Activated T-cell treated with anti-CD3 and anti-CD28 coated beads for 24 hours (primary cell): ENCODE data around the gene DNAH10.

Experiments
- DNase-seq: peaks from one replicate; pipeline ENCODE4 v3.0.0-alpha.2; 2020; ENCODE audit warnings: low read depth

DNAH10 gene

DNA sequence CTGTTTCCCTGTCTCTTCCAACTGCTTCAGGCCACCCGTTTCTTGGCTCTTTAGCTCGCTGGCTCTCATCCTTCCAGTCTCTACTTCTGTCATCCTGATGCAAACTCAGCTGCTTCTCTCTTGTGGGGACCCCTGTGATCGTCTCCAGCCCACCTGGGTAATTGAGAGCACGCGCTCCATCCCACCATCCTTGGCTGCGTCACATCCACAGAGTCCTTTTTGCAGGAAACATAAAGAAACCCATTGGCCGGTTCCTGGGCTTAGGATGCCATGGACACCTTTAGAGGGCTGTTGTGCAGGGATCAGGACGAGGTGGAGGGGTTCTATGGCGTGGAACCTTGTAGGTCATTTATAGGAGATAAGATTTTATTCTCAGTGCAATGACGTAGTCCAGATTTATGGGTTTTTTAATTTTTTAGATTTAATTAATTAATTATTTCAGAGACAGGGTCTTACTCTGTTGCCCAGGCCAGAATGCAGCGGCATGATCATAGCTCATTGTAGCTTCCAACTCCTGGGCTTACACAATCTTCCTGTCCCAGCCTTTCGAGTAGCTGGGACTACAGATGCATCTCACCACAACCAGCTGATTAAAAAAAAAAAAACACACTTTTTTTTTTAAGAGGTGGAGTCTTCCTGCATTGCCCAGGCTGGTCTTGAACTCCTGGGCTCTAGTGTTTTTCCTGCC lies 127.9 kb downstream of the DNAH10 start:
- no peak for DNase-seq

DNA sequence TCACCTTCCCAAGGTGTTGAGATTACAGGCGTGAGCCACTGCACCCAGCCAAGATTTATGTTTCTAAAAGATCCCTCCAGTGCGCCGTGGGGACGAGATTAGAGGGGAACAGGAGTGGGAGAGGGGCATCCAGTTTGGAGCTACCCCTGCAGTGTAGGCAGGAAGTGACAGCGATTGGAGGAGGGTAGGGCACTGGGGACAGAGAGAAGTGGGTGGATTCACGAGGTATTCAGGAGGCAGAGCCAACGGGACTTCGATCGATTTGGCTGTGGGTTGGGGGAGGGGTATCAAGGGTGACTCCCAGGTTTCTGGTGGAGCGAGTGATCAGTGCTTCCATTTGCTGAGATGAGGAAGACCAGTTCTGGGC lies 128.4 kb downstream of the DNAH10 start:
- DNase-seq = no peak

DNA sequence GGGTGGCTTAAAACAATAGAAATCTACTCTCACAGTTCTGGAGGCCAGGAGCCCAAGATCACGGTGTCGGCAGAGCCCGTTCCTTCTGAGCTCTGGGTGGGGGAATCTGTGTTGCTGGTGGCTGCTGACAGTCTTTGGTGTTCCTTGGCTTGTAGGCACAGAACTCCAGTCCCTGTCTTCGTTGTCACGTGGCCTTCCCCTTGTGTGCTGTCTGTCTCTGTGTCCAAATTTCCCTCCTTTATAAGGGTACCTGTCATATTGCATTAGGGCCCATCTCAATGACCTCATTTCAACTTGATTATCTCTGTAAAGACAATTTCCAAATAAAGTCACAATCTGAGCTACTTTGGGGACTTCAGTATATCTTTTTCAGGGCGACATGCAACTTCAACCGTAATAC lies 128.9 kb downstream of the DNAH10 start:
- no peak for DNase-seq

DNA sequence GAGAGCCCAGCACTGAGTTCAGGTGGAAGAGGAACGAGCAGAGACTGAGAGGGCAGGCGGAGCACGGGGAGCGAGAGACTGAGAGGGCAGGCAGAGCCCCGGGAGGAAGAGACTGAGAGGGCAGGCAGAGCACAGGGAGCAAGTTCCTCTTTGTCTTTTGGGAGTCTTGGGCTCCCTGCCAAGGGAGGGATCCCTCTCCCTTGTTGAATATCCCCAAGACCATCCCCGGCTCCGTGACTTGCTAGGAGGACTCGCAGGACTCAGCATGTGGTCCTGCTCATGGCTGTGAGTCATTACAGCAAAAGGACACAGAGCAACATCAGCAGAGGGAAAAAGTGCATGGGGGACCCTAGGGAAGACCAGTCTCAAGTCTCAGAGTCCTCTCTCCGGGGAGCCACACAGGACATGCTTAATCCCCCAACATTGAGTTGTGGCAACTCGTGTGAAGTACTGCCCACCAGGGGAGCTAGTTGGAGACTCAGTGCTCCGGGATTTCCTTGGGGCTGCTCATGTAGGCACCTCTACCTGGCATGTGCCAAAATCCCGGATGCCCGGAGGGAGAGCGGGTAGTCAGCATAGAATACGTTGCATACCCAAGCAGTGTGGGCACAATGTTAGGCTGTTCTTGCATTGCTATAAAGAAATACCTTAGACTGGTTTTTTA lies 129.5 kb downstream of the DNAH10 start:
- no peak for DNase-seq

DNA sequence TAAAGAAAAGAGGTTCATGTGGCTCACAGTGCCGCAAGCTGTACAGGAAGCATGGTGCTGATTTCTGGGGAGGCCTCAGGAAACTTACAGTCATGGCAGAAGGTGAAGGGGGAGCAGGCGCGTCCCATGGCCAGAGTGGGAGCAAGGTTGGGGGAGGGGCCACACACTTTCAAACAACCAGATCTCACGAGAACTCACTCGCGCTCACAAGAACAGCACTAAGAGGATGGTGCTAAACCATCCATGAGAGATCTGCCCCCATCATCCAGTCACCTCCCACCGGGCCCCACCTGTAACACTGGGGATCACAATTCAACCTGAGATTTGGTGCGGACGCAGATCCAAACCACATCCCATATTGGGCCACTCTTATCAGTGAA lies 130.1 kb downstream of the DNAH10 start:
- DNase-seq = no peak

DNA sequence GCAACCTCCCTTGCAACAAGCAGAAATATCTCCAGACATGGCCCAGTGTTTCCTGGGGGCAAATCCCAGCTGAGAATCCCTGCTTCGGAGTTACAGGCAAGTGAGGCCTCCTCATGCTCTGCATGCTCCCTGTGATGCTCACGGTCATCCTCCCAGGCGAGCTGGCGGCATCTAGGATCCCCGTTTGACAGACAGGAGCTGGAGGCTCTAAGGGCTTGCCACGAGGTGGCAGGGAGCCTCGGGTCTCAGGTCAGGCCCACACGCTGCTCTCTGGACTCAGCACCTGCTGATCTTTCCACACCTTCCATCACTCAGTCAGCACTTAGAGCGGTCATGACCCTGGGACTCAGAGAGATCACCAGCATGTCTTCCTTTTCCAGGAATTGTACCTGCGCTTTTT lies 130.8 kb downstream of the DNAH10 start:
- DNase-seq = no peak

- no peak for DNase-seq
Observed at GRCh38 chr12:123893276-123893675, 131.2 kb downstream of the DNAH10 start.

GRCh38 chr12:123894823-123895345 lies 132.8 kb downstream of the DNAH10 start:
- DNase-seq = no peak

GRCh38 chr12:123895451-123895850 lies 133.3 kb downstream of the DNAH10 start:
- DNase-seq = no peak

GRCh38 chr12:123896767-123897166 lies 134.7 kb downstream of the DNAH10 start:
- no peak for DNase-seq

GRCh38 chr12:123897221-123897620 lies 135.1 kb downstream of the DNAH10 start:
- no peak for DNase-seq

- no peak for DNase-seq
Observed at GRCh38 chr12:123898673-123899072, 136.6 kb downstream of the DNAH10 start.

DNA sequence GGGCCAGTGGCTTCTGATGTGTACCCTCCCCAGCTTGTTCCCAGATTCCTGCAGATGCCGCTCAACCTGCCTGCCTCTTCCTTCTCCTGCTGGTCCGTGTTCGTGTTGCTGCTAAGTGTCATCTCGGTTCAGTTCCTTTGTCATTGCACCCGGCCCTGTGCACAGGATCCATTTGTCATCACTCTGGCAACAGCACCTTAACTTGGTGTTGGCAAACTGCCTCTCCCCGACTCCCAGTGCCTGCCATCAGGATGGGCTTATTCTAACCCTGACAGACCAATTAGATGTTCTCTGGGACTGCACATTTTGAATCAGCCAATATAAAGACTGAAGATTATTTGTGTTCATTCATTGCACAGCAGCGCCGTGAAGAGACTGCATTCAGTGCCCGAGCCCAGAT lies 137.3 kb downstream of the DNAH10 start:
- DNase-seq = no peak

DNA sequence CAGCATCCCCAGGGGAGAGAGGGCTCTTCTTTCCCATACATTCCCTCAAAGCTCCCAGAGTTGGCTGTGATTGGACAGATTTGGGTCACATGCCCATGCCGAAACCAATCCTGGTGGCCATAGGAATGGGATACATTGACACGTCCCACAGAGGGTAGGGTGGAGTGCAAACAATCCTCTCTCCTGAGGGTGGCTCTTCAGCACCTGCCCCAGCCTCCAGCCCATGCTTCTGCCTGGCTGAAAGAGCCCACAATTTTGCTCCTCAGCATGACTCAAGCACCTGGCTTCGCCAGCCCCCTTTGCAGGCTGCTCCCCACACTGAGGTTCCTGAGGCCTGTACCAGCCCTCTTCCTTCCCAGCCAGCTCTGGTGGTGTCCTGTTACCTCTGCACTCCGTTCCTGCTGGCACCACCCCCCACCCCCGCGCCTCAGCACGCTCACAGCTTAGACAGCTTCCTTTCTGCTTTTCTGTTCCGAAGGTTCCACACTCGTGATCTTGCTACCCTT lies 138.8 kb downstream of the DNAH10 start:
- DNase-seq = no peak

GRCh38 chr12:123902821-123903220 lies 140.7 kb downstream of the DNAH10 start:
- DNase-seq = no peak

DNA sequence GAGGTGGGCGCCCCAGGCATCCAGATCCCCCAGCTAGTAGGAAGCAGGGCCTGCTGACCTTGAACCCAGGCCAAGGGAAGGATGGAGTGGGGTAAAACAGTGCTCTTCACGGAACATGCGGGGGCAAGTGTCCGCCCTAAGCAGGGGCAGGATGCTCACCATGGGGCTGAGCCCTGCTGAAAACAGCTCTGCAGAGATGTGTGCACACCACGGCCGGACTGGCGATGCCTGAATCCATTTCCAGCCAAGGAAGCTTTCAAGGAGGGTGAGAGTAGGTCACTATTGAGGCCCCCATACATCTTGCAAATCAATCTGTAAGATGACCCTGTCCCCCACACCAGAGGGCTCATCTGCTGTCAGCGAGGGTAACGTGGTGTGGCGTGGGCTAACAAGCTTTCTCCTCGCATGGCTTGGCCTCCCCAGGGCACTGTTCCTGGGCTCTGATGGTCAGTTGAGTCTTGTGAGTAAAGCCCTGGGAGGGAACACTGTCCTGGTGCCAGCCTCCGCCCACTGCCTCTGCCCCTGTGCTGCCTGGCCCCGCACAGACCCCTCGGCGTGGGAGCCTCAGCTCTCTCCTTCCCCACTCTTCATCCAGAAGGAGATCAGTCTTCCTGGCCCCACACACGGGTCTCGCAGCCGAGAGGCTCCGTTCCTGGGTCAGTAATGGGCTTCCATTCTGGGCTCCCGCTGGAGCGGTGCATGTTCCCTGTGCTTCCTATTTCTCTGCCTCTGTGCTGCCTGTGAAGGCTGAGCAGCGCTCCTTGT lies 141.4 kb downstream of the DNAH10 start:
- DNase-seq = no peak

DNA sequence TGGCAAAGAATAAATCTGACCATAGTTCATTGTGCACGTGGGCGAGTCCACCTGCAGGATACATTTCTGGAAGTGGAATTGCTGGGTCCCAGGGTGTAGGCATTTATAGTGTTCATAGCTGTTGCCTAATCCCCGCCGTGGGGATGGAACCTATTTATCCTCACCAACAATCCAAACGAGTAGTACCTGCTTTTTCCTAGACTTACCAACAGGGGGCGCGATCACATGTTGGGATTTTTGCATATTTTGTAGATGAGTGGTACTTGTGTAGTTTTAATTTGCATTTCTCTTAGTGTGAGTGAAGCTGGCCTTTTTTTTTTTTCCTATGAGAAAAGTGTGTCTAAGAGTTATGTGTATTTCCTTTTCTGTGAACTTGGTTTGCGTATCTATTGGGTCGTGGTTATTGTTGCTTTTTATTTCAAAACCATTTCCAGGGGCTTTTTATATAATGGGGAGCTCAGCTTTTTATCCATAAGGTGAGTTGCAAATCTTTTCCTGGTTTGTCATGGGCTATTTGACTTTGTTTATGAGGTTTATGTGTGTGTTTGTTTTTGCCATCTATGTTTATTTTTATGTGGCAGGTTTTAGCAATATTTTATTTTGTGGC lies 143.3 kb downstream of the DNAH10 start:
- DNase-seq = peak; percentile 68

DNA sequence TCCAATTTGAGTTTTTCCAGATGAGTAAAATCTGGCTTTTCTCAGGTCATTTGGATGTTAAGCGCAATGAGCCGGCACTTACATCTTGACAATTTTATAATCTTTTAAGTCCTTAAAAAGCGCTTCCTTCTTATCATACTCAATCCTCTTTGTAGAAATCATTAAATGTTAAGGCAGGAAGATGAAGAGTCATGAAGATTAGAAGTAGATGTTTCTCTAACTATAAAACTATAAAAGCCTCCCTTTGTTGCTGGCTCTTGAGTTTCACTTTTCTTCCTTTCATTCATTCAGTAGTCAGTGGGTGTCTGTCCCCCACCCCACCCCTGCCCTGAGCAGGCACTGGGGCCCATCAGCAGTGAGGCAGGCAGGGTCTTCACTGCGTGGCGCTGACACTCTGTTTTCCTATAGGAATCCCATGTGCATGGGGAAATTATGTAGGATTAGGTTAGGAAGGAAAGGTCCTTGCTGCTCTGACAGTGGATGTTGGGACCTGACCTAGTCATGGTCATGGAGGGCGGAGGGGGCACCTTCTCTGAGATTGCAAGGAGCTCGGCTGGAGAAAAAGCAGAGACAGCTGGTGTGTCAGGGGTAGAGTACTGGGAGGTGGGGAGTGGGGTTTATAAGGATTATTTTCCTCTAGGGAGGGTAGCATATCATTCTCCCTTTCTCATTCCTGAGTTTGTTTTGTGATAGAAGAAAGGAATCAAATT lies 144.8 kb downstream of the DNAH10 start:
- DNase-seq = no peak

DNA sequence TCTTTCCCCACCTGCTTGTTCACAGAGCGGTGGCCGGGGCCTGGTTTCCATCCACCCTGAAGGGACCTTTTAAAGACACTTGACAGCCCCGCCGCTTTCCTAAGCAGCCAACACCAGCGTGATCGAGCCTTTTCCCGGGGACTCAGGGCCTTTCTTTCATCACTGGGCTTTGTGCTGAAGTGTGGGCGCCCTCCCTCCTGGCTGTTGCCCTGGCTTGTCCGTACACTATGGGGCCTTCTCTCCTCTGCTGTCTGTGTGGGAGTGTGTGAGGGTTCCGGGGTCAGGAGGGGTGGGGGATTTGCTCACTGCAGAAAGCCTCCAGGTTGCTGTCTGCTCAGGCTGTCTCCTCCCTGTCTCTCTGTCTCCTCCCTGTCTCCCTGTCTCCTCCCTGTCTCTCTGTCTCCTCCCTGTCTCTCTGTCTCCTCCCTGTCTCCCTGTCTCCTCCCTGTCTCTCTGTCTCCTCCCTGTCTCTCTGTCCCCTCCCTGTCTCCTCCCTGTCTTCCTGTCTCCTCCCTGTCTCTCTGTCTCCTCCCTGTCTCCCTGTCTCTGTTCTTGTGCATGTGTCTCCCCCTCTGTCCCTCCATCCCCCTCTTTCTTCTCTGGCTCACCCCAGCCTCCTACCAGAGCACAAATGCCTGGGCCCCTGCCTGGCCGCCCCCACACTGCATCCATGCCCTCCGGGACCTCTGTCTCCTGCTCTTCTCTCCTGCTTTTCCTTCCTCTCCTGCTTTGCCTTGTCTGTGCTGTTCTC lies 145.8 kb downstream of the DNAH10 start:
- no peak for DNase-seq

DNA sequence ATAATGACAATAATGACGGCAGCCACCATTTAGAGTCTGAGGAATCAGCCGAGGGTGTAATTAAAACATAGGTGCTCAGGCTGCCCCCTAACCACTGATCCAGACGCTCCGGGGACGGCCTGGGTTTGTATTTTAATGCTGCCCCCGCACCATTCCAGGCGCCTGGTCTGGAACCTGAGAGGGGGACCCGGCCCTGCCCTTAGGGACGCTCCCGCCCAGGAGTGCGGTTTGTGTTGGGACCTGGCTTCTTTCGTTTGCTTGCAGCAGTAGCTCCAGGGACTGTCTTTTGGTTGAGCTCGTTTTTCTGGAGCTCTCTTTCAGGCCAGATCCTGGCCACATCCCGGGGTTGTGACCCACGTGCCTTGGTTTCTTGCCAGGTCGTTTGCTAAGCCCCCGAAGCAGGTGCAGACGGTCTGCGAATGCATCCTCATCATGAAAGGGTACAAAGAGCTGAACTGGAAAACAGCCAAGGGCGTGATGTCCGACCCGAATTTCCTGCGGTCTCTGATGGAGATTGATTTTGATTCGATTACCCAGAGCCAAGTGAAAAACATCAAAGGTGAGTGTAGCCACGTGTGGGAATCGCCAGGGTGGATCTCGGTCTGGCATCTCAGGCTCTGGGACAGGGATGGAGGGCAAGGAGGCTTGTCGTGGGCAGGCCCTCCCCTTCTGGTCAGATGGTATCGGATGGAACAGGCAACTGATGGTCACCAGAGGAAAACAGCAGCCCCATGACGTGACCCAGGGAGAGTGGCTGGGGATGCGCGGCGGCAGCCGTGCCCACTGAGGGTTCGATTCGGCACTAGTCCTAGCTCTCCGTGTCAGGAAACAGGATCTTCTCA lies 147.0 kb downstream of the DNAH10 start:
- DNase-seq = no peak
